SK-N-DZ (cell line): ENCODE data around the gene FBXL15.

Experiments
- DNase-seq: peaks from one replicate; pipeline ENCODE4 v3.0.0-alpha.2; 2015; ENCODE audit warnings: low spot score

Gene FBXL15

DNA sequence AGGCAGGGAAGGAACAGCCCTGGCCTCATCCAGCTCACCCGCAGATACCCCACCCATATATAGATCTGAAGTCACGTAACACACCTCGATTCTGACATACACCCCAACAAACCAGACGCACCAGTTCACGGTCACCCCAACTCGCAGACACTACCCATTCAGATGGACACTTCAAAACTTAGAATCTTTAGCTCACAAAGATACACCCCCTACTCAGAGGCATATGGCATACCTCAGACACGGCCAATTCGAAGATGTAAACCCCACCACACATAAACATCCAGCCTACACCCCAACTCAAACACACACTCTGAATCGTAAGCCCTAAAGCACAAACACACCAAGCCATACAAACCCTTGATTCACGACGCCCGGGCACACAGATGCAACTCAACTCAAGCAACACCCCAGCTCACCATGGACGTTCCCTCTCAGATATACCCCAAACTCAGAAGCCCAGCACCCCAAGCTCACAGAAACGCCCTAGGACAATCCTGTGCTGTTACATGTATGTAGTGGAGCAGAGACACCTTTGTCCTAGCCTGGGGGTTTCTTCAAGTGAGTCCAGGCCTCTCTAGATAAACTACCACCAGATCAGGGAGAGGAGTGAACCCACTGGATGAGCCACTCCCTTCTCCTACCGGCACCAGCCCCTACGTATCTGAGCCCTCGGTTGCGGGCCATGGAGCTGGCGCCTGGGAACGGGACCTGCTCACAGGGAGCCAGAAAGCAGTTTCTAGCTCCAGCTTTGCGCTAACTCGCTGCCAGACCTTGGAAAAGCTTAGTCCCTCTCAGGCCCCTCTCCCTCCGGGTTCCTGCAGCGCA lies 10.8 kb upstream of the FBXL15 start:
- no peak for DNase-seq

DNA sequence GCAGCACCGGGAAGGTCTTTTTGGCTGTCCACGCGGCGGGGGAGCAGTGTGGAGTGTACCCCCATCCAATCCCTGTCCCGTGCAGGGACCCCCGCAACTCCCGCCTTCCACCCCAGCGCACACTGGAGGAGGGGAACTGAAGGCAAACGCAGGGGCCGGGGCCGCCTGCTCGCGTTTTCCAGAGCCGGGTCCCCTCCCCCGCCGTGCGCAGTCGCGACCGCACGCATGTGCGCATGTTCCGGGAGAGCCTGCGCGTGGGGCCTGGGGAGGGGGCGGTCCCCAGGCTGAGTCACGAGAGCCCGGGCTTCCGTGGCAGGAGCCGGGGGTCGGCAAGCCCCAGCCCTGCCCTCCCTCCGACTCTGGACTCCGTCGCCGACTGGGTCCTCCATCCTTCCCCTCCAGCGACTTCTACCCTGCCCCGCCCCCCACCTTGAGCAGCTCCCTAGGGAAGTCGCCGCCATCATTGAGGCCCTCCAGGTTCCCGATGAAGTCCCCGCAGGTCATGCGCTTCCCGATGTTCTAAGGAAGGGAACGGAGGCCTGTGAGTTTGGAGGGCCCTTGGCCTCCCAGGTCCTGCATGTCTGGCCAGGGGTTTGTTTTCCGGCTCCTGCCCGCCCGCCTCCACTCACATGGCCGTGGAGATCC lies 10.1 kb upstream of the FBXL15 start:
- peak; percentile 61 for DNase-seq

DNA sequence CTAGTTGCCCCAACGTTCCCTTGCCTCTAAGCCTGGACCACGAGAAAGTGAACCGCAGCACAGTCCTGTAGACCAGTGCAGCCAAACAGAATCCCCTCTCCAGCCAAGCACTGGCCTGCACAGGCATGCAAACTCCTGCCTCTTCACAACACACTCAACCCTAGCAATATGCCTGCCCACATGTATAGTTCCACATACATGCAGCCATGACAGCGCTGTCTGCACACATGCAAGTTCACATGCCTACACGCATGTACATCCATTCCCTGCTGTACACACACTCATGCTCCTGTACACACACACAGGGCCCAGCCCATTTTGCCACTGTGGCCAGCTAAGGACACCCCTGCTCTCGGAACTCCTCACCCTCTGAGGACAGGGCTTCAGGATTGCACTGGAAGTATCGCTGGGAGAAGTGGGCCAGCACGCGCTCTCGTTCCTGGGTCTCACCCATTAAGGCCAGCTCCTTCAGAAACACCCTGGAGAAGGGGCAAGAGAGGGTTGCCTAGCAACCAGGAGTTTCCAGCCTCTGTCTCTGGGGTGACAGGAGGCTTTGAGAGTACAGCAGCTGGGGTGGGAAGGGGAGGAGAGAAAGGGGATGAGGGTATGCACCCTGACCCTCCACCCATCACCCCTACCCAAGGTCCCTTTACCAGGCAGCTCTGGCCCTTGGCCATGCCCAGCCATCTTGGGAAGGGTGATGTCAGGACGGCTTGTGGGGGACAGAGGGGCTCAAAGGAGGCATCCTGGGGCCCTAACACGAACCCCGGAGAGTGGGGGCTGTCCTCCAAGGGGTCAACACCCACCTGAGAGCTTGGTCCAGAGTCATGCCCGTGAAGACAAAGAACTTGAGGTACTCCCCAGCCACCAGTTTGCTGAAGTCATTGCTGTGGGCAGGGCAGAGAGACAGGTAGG lies 9.0 kb upstream of the FBXL15 start:
- no peak for DNase-seq

DNA sequence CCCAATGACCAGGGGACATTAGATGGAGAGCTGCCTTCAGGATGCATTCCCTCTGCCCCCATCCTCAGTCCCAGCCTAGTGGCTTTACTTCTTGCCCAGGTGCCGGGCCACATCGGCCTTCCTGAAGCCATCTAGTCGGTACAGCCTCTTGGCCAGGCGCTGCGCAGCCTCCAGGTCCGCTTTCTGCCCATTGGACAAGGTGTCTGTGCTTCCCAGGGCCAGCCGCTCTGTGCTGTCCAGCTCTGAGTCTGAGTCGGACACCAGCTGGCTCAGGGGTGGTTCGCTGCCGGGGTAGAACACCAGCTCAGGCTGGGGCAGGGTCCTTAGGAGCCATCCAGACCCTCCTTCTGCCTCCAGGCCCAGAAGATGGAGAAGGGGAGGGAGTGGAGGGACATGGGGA lies 8.3 kb upstream of the FBXL15 start:
- no peak for DNase-seq

DNA sequence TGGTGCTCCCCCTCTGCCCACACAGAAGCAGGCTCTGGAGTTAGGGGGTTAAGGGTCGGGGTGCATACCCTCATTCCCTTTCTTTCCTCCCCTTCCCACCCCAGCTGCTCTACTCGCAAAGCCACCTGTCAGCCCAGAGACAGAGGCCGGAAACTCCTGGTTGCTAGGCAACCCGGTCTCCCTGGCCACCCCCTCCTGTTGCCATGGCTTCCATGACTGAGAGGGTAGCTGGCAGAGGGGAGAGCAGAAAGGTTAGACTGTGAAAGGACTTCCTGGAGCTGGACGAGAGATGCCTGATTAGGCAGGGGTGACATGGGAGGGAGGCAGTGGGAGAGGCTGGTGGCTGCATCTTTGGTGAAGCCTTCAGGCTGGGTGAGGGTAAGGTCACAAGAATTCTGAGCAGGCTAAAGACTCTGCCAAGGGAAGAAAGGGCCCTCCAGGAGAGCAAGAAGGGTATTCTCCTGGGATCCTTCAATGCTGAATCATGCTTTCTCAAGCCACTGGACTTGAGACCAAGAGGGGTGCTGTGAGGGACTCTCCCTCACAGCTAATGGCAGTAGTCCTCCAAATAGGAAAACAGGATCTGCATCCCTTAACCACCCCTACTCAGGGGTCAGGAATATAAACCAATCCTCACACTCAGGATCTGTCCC lies 7.5 kb upstream of the FBXL15 start:
- DNase-seq = peak; percentile 87

DNA sequence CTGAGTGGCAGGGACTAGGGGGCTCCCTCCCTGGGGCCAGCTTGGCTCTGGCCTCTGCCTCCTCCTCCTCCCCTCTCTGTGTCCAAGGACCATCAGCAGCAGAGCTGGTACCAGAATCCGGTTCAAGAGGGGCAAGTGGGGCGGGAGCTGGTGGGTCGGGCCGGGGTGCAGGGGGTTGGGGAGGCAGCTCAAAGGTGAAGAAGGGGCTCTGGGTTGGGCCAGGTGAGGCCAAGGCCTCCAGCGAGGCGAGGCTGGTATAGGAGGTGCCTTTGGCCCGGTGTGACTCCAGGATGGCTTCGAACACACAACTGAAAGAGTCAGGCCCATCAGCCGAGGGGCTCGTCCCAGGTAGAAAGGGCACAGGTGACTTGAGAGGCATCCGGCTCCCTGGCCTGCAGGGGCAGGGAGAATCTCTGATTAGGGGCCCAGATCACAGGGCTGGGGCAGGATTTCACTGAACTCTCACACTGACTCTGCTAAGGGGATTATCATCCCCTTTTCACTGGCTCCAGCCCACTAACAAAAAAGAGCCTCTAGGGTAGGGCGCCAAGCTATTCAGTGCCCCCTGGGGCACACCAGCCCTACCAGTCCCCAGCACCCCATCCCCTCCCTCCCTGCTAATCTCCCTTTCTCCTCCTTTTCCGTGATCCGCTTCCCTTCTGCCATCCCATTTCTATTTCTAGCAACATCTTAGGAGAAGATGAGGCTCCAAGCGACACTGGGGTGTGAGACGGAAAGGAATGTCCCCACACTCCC lies 6.7 kb upstream of the FBXL15 start:
- DNase-seq = no peak

DNA sequence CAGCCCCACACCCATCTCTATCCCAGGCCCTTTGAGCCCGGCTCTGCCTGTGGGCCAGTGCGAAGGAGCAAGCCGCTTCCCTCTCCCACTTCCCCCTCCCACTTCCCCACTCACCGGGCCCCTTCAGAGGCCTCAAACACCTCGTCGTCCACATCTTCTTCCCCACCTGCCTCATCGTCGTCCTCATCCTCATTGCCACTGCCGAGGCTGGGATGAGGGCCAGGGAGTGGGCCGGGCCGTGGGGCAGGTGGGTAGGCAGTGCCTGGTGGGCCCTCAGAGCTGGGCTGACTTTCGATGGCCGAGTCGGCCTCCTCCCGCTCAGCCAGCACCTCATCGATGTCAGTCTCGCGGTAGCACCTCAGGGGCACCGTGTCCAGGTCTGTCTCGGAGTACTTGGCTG lies 5.9 kb upstream of the FBXL15 start:
- no peak for DNase-seq

DNA sequence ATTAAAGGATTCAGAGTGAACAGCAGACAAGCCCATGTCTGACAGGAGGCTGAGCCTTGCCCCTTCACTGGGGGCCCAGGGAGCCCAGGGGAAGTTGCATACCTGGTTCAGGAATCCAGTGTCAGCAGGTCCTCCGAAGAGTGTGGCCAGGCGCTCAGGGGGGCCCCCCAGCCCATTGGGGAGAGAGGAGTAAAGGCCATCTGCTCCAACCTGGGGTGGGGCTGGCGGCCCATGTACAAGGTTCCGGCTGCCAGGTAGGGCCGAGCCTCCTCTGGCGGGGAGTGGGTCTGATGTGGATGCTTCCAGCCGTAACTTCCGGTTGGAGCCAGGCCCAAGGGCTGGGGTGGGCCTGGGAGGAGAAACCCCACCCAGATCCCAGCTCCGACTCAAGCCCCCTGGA lies 4.4 kb upstream of the FBXL15 start:
- DNase-seq = no peak

DNA sequence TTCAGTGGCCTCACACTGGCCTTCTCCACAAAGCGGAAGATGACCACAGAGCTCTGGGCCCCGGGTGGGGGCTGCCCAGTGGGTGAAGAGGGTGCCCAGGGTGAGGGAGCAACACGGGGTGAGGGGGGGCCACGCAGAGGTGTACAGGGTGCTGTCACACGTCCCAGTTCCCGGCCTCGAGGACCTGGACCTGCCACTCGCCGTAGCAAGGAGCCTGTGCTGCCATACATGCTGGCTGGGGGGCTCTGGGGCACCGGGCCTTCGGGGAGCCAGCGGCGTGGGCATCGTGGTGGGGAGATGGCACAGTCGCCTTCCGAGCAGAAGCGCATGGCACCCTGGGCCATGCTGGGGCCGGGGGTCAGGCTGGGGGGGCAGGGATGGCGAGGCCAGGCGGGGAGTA lies 3.9 kb upstream of the FBXL15 start:
- DNase-seq = no peak

DNA sequence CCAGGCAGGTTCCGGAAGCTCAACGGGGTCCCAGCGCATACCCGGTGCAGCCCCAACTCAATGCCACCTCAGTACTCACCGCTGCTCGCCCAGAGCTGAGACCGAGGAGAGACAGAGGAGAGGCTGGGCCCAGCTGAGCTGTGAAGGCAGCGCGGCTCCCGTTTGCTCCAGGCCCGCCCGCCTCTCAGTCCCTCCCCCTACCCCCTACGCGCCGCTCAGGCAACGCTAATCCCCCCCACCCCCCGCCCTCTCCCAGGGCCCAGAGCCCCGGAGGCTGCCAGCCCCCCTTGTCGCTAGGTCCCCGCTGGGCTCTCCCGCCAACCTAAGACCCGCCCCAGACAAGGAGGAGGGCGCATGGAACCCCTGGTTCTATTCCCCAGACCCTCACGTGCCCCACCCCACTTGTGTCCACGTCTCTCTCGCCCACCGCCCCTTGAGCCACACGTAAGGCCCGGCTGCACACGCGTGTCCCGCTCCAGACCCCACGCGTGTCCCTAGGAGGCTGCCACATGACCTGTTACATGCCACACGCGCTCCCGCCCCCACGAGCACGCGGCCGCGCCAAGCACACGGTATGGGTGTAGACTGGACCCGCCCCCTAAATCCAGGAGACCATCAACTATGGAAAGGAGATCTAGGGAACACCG lies 1.9 kb upstream of the FBXL15 start, which contains the start of gene PSD:
PSD (minus strand) TSS at position 164 of the 647 bp plus-strand sequence. CDS start 1,747 bp downstream, outside the sequence.
- DNase-seq = peak; percentile 81

DNA sequence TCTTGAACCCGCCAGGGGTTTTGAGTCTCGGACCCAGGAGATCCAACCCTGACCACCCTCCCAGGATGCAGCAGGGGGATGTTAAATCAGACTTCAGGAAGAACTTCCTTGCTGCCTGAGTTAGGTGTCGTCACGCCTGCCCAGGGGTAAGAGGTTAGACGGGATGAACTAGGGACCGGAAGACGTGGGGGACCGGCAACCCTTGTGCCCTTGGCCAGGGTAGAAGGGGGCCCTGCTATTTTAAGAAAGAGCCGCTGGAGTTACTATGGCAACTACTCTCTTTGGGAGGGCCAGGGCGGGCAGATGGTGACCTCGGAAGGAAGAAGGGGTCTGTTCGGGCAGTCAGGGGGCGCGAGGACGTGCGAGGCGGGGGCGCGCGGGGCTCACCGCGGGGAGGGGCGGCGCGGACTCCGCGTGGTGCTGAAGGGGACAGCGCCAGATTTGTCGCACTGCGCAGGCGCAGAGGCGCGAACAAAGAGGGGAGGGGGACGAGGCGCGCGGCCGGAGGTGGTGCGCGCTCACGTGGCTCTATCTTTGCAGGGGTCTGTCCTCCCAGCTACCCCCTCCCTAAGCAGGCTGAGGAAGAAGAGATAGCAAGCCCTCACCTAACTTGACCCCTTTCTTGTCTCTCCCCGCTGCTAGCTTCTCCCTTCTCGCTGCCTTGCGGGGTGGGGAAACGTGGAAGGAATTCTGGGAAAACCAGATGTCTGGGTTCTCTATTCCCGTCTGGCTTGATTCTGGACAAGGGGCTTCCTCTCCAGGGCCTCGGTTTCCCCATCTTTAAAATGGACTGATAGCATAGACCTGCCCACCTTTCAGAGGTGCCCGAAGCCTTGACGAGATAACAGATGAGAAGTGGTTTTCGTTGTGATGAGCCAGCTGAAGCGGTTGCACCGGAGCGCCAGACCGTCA lies 1.1 kb upstream of the FBXL15 start:
- peak; percentile 89 for DNase-seq

DNA sequence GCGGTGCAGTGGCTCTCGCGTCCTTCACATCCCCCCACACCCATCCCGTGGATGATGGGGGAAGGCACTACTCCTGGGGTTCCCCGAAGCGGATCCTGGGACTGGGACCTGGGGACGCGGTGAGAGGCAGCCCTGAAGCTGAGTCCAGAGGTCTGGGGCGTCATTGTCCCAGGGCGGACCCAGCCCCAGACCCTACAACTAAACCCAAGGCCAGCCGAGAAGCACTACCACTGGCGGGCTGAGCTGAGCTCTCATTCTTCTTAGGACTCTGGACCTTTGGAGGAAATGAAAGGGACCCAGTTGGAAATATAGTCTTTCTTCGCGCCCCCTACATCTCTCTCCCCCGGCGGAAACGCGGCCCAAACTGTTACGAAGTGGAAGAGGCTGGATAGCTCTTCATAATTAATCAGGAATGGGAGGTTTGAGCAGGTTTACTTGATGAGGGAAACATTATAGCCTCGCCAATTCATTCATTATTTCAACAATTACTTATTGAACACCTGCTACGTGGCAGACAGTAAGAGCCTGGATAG lies 389 bp upstream of the FBXL15 start:
- DNase-seq = no peak

DNA sequence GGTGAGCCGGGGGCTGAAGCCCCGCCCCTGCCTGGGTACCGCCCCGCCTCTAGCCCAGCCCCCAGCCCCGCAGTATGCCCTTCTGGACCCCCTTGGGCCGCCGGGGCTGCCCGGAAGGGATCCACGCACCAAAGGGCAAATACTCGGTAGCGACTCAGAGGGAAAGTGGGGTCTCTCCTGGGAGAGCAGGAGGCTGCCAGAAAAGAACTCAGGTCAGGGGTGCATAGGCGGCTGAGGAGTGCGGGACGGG lies 796 bp downstream of the FBXL15 start:
- DNase-seq = no peak

DNA sequence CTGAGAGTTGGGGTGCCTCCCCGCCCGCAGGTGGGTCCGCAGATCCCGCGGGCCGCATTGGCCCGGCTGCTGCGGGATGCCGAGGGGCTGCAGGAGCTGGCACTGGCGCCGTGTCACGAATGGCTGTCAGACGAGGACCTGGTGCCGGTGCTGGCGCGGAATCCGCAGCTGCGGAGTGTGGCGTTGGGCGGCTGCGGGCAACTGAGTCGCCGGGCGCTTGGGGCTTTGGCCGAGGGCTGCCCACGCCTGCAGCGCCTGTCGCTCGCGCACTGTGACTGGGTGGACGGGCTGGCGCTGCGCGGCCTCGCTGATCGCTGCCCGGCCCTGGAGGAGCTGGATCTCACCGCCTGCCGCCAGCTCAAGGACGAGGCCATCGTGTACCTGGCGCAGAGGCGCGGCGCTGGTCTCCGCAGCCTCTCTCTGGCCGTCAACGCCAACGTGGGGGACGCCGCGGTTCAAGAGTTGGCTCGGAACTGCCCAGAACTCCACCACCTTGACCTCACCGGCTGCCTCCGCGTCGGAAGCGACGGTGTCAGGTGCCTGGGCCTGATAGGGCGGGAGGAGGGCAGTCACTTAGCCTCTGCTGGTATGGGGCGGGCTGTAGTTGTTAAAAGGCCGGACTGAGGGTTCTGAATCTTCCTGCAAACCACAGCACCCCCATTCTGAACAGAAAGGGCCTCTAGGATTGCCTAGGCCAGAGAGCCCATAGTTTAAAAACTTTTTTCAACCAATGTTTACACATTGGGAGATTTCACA lies 1.3 kb downstream of the FBXL15 start:
- no peak for DNase-seq

DNA sequence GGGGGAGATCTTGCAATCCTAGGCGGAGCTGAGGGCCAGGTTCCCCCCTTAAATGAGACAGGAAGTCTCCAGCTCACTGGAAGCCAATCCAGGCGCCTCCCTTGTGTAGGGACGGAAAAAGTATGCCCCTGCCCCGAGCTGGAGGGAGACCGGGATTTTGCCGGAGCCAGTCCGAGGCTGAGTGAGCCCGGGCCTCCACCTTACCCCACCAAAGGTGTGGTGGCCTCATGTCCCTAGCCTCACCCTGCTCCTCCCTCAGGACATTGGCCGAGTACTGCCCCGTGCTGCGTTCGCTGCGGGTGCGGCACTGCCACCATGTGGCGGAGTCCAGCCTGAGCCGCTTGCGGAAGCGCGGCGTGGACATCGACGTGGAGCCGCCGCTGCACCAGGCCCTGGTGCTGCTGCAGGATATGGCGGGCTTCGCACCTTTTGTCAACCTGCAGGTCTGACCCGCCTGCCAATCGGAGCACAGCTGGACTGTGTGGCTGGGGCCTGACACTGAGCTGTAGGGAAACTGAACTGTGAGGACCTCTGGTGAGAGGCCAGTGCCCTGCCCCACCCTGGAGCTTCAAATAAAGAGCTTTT lies 2.0 kb downstream of the FBXL15 start:
- DNase-seq = peak; percentile 66

DNA sequence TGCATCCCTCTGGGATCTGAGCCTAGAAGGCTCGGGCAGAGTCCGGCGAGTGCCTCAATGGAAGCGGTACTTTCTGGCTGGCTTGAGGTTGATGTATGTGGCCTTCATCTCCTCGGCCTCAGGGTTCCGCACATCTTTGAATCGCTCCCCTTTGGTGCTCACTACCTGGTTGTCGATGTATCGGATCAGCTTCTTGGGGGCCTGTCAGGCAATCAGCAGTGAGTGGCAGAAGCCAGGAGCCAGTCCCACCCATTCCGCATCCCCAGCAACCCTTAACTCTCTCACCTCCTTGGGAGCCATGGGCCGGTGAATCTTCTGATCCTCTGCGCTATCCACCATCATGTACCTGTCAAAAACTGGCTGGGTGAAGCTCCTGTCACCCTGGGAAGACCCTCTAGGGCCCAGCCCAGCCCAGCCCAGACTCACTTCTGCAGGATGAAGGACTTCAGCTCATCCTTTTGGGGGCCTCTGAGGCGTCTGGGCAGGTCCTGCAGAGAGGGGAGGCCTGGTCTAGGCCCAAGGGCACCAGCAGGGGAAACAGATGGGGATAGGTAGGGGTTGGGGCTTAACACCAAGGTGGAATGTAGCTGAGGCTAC lies 2.8 kb downstream of the FBXL15 start:
- no peak for DNase-seq

DNA sequence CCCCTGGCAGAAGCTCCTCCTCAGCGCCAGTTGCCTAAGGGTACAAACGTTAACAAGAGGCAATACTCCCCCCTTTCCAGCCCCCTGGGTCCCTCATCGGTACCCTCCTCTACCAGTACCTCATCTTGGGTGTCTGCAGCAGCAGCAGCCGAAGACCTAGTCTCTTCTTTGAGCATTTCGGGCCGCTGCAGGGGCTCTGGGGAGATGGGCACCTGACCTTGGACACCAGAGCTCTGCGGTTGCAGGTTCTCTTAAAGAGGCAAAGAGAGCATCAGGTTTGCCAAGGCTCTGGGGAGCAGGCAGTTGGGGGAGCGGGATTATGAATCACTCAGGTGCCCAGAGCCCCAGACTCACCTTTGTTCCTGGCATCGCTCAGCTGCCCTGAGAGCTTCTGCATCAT lies 3.5 kb downstream of the FBXL15 start:
- no peak for DNase-seq

DNA sequence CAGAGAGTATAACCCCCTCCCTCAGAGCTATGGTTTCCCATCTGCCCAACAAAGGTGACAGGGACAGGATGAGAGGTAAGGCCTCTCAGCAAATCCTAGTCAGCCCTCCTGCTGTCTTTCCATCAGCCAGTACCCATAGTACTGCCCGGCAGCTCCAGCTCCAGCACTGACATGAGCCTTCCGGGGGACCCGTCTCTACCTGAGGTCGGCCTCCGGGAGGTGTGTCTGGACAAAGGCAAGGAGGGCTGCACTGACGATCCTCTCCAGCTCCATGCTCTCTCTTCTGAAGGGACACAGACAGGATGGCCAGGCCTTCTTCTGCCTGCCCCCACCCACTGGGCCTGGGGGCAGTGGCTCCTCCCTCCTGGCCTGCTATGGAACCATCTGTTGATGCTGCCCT lies 4.3 kb downstream of the FBXL15 start:
- no peak for DNase-seq
